ENCODE data around the gene CLDN5. TPM values are rescaled to one million over a fixed set of nuclear protein-coding genes. Genes with fewer than 3 reads are reported as not detected.

The CLDN5 gene
- total RNA-seq, 2 experiments from 2014 or later, result not detected

DNA sequence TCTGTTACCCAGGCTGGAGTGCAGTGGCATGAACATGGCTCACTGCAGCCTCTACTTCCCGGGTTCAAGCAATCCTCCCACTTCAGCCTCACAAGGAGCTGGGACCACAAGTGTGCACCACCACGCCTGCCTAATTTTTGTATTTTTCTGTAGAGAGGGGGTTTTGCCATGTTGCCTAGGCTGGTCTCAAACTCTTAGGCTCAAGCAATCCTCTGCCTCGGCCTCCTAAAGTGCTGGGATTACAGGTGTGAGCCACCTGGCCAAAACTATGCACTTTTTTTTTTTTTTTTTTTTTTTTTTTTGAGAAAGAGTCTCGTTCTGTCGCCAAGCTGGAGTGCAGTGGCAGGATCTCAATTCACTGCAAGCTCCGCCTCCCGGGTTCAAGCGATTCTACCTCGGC lies 12.4 kb upstream of the CLDN5 start:
- H3K4me3 ChIP-seq (ENCODE audit: low read depth, low read length, poor library complexity, severe bottlenecking), result no peak overlapping the region
- CTCF ChIA-PET (ENCODE audit: unreplicated experiment), result no interaction called here
- no peaks in the 10 kb centered on the region for H3K79me2 ChIP-seq (ENCODE audit: insufficient read depth, low read depth, low read length)
- TF ChIP-seq, protein P1, sequence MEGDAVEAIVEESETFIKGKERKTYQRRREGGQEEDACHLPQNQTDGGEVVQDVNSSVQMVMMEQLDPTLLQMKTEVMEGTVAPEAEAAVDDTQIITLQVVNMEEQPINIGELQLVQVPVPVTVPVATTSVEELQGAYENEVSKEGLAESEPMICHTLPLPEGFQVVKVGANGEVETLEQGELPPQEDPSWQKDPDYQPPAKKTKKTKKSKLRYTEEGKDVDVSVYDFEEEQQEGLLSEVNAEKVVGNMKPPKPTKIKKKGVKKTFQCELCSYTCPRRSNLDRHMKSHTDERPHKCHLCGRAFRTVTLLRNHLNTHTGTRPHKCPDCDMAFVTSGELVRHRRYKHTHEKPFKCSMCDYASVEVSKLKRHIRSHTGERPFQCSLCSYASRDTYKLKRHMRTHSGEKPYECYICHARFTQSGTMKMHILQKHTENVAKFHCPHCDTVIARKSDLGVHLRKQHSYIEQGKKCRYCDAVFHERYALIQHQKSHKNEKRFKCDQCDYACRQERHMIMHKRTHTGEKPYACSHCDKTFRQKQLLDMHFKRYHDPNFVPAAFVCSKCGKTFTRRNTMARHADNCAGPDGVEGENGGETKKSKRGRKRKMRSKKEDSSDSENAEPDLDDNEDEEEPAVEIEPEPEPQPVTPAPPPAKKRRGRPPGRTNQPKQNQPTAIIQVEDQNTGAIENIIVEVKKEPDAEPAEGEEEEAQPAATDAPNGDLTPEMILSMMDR (conservative IDR thresholded peaks at IDR 0.05; ENCODE audit: low read length), result no peak
- no peak for TF ChIP-seq EZH2phosphoT487 (IDR thresholded peaks at IDR 0.05; ENCODE audit: borderline replicate concordance, low read depth, low read length)
- no peak overlapping the region for H3K27ac ChIP-seq (ENCODE audit: low read depth, low read length, poor library complexity, severe bottlenecking)
- intact Hi-C loops (cut with micrococcal nuclease; ENCODE audit: unreplicated experiment), result no loop called here
- DNase-seq (ENCODE audit: low spot score), result no peak
- no peak overlapping the region for H2AFZ ChIP-seq (ENCODE audit: low read length)
- H3K9me3 ChIP-seq (ENCODE audit: low read length), result no peaks in the 10 kb centered on the region
- H3K4me1 ChIP-seq (ENCODE audit: insufficient read depth, low read length, poor library complexity, severe bottlenecking), result no peaks in the 10 kb centered on the region
- H3K9me2 ChIP-seq (ENCODE audit: insufficient read depth, low read length), result no peaks in the 10 kb centered on the region
- no TSS peak for BruUV-seq (replicated peaks)
- no peaks in the 10 kb centered on the region for H3K36me3 ChIP-seq (ENCODE audit: insufficient read depth, low read length)
- no peak overlapping the region for H3K4me2 ChIP-seq (ENCODE audit: low read length)
- H4K20me1 ChIP-seq (ENCODE audit: insufficient read depth, low read length), result no peaks in the 10 kb centered on the region
- POLR2A ChIA-PET, result interaction anchor here (0.6 to 0.7 kb wide), 2 partner anchors 76 to 296 kb away, joined by 5 to 6 read pairs; no protein-coding TSS in a partner anchor

DNA sequence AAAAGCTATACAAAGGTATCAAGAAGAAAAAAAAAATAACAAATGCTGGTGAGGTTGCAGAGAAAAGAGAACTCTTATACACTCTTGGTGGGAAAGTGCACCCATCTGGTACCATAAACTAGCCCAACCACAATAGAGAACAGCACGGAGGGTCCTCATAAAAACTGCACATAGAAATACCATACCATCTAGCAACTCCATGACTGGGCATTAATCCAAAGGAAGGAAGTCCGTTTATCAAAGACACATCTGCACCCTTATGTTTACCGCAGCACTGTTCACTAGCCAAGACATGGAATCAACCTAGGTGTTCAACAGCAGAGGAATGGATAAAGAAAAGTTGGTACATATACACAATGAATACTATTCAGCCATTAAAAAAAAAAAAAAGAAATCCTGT lies 10.8 kb upstream of the CLDN5 start:
- H2AFZ ChIP-seq (ENCODE audit: low read length), result no peak overlapping the region
- TF ChIP-seq, protein P1 (conservative IDR thresholded peaks at IDR 0.05; ENCODE audit: low read length), result no peak
- no peak for TF ChIP-seq EZH2phosphoT487 (IDR thresholded peaks at IDR 0.05; ENCODE audit: borderline replicate concordance, low read depth, low read length)
- H3K36me3 ChIP-seq (ENCODE audit: insufficient read depth, low read length), result no peaks in the 10 kb centered on the region
- no peaks in the 10 kb centered on the region for H3K9me2 ChIP-seq (ENCODE audit: insufficient read depth, low read length)
- H3K27ac ChIP-seq (ENCODE audit: low read depth, low read length, poor library complexity, severe bottlenecking), result no peak overlapping the region
- H3K4me3 ChIP-seq (ENCODE audit: low read depth, low read length, poor library complexity, severe bottlenecking), result no peak overlapping the region
- no TSS peak for BruUV-seq (replicated peaks)
- POLR2A ChIA-PET, result no interaction called here
- intact Hi-C loops (cut with micrococcal nuclease; ENCODE audit: unreplicated experiment), result no loop called here
- no peaks in the 10 kb centered on the region for H3K4me1 ChIP-seq (ENCODE audit: insufficient read depth, low read length, poor library complexity, severe bottlenecking)
- H3K4me2 ChIP-seq (ENCODE audit: low read length), result no peak overlapping the region
- no peaks in the 10 kb centered on the region for H4K20me1 ChIP-seq (ENCODE audit: insufficient read depth, low read length)
- H3K9me3 ChIP-seq (ENCODE audit: low read length), result no peaks in the 10 kb centered on the region
- CTCF ChIA-PET (ENCODE audit: unreplicated experiment), result no interaction called here
- DNase-seq (ENCODE audit: low spot score), result no peak
- H3K79me2 ChIP-seq (ENCODE audit: insufficient read depth, low read depth, low read length), result no peaks in the 10 kb centered on the region

DNA sequence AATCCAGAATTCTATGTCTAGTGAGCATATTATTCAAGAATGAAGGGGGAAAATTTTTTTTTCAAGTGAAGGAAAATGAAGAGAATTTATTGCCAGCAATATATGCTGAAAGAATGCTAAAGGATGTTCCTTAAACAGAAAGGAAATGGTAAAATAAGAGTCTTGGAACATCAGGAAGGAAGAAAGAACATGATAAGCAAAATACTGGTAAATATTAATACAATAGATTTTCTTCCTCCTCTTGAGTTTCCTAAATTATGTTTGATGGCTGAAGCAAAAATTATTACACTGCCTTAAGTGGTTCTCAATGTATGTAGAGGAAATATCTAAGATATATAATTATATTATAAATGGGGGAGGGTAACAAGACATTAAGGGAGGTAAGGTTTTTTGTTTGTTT lies 9.6 kb upstream of the CLDN5 start:
- CTCF ChIA-PET (ENCODE audit: unreplicated experiment), result no interaction called here
- POLR2A ChIA-PET, result no interaction called here

More for the DNA sequence above, 9.6 kb upstream of the CLDN5 start:
- Histone ChIP-seq H4K20me1 (ENCODE audit: insufficient read depth, low read length) (no peaks in the 10 kb centered on the region), H3K9me2 (ENCODE audit: insufficient read depth, low read length) (no peaks in the 10 kb centered on the region), H3K9me3 (ENCODE audit: low read length) (no peaks in the 10 kb centered on the region), H3K4me3 (ENCODE audit: low read depth, low read length, poor library complexity, severe bottlenecking) (no peak overlapping the region), H3K4me1 (ENCODE audit: insufficient read depth, low read length, poor library complexity, severe bottlenecking) (no peaks in the 10 kb centered on the region), H2AFZ (ENCODE audit: low read length) (no peak overlapping the region), H3K36me3 (ENCODE audit: insufficient read depth, low read length) (no peaks in the 10 kb centered on the region), H3K4me2 (ENCODE audit: low read length) (no peak overlapping the region), H3K27ac (ENCODE audit: low read depth, low read length, poor library complexity, severe bottlenecking) (no peak overlapping the region), H3K79me2 (ENCODE audit: insufficient read depth, low read depth, low read length) (no peaks in the 10 kb centered on the region)
- intact Hi-C loops (cut with micrococcal nuclease; ENCODE audit: unreplicated experiment), result no loop called here
- BruUV-seq (replicated peaks), result no TSS peak
- no peak for TF ChIP-seq EZH2phosphoT487 (IDR thresholded peaks at IDR 0.05; ENCODE audit: borderline replicate concordance, low read depth, low read length)
- TF ChIP-seq, protein P1 (conservative IDR thresholded peaks at IDR 0.05; ENCODE audit: low read length), result no peak
- DNase-seq (ENCODE audit: low spot score), result no peak

Measured in OCI-LY7 (cell line).